ENCODE measurements around the gene LIMS2. TPM values are rescaled to one million over a fixed set of nuclear protein-coding genes. Genes with fewer than 3 reads are reported as not detected.

Gene LIMS2
- total RNA-seq, 1 donor from 2014 or later: 161 TPM

DNA sequence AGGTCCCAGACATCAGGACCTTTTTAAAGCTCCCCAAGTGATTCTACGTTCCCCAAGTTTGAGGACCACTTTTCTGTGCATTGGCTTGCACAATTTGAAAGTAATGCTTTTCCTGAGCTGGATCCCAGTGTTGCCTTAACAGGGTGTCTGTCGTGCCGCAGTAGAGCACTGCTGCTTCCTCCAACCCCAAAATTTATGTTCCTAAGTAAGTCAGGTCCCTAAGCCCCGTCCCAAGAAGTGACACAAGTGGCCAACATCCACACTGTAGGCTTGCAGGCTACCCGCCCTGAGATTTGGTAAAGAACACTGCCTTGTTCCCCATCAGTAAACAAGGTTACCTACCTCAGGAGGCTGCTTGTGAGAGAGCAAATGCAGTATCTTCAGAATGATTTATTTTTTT lies 28.0 kb upstream of the LIMS2 start:
- Histone ChIP-seq H3K4me3 (peak overlapping the region; percentile 70), H3K27me3 (no peaks in the 10 kb centered on the region), H3K4me1 (peaks cover 50% of the 10 kb centered on the region), H3K9me3 (no peaks in the 10 kb centered on the region), H3K36me3 (peaks cover 31% of the 10 kb centered on the region), H3K27ac (no peak overlapping the region)
- TF ChIP-seq, protein P1, sequence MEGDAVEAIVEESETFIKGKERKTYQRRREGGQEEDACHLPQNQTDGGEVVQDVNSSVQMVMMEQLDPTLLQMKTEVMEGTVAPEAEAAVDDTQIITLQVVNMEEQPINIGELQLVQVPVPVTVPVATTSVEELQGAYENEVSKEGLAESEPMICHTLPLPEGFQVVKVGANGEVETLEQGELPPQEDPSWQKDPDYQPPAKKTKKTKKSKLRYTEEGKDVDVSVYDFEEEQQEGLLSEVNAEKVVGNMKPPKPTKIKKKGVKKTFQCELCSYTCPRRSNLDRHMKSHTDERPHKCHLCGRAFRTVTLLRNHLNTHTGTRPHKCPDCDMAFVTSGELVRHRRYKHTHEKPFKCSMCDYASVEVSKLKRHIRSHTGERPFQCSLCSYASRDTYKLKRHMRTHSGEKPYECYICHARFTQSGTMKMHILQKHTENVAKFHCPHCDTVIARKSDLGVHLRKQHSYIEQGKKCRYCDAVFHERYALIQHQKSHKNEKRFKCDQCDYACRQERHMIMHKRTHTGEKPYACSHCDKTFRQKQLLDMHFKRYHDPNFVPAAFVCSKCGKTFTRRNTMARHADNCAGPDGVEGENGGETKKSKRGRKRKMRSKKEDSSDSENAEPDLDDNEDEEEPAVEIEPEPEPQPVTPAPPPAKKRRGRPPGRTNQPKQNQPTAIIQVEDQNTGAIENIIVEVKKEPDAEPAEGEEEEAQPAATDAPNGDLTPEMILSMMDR (IDR thresholded peaks at IDR 0.05): no peak
- ATAC-seq (no peak), DNase-seq (no peak)
- intact Hi-C loops (cut with DNase I): no loop called here

DNA sequence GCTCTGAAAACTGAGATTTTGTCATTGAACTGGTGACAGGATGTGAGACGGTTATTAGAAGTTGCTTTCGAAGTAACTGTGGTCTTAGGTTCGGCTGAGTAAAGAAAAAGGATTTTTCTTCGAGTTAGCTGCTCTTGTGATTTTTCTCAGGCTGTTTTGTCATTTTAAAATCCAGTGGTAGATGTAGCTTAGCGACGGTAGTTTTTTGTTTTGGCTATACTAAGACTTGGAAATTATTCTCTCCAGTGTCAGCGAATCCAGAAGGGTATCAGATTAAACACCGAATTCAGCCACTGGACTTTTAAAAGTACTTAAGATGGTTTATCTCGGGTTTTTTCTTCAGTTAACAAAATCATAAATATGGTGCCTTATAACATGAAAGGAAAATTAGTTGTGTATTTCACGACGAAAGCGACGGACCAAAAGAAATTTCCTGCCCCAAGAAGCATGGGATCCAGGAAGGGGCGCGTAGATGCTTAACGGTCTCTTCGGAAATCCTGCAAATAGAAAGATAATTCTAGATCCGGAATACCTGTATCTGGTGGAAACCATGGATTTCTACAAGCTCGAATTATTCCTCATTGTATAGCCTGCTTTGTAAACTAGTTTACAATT lies 27.2 kb upstream of the LIMS2 start:
- TF ChIP-seq, protein P1 (IDR thresholded peaks at IDR 0.05): no peak
- no peak for DNase-seq
- ATAC-seq: no peak
- Histone ChIP-seq H3K27me3 (no peaks in the 10 kb centered on the region), H3K36me3 (peaks cover 23% of the 10 kb centered on the region), H3K4me1 (peaks cover 48% of the 10 kb centered on the region), H3K4me3 (peak overlapping the region; percentile 70), H3K9me3 (no peaks in the 10 kb centered on the region), H3K27ac (peak overlapping the region; percentile 98)
- intact Hi-C loops (cut with DNase I): no loop called here

DNA sequence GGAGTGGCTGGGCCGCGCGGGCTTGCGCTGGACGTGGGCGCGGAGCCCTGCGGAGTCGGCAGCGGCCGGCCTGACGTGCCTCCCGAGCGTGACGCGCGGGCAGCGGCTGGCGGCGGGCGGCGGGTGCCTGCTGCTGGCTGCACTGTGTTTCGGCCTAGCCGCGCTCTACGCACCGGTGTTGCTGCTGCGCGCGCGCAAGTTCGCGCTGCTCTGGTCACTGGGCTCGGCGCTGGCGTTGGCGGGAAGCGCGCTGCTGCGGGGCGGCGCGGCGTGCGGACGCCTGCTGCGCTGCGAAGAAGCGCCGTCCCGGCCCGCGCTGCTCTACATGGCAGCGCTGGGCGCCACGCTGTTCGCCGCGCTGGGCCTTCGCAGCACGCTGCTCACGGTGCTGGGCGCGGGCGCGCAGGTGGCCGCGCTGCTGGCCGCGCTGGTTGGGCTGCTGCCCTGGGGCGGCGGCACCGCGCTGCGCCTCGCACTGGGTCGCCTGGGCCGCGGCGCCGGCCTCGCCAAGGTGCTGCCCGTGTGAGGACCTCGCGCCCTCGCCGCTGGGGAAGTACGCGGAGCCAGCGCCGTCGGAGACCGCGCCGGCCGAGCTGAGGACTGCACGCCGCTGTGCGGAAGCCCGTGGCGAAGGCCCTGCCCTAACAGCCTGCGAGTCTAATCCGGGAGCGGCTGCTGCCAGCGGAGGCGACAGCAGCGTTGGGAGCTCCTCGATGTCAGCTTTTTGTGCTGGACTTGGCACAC lies 26.5 kb upstream of the LIMS2 start:
- Histone ChIP-seq H3K9me3 (no peaks in the 10 kb centered on the region), H3K4me1 (peaks cover 48% of the 10 kb centered on the region), H3K4me3 (peak overlapping the region; percentile 70), H3K27ac (peak overlapping the region; percentile 98), H3K36me3 (peaks cover 19% of the 10 kb centered on the region), H3K27me3 (no peaks in the 10 kb centered on the region)
- TF ChIP-seq, protein P1 (IDR thresholded peaks at IDR 0.05): peak; percentile 31
- ATAC-seq (peak; percentile 80), DNase-seq (peak; percentile 92)
- intact Hi-C loops (cut with DNase I): no loop called here

DNA sequence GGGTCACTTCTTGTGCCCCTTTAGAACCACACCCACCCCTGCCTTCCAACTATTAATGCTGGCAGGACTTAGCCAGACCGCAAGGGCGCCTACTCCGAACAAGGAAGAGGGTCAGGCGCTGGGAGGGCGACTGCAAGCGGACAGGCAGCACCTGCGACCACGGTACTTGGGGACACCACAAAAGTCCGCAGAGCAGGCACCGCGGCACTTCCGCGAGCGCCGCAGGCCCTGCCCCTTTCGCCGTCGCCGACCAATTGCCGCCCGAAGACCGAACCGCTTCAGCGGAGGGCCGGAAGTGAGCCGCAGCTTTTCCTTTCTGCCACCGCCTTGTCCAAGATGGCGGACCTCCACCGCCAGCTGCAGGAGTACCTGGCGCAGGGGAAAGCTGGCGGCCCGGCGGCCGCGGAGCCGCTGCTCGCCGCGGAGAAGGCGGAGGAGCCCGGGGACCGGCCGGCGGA lies 25.9 kb upstream of the LIMS2 start, which contains the start of gene SFT2D3:
TSS of gene SFT2D3 (plus strand) at position 305 of the 458 bp plus-strand sequence. CDS start at position 337, 32 bp downstream.
- intact Hi-C loops (cut with DNase I): no loop called here
- peaks cover 43% of the 10 kb centered on the region for H3K4me1 ChIP-seq
- H3K9me3 ChIP-seq: no peaks in the 10 kb centered on the region
- TF ChIP-seq, protein P1 (IDR thresholded peaks at IDR 0.05): no peak
- peaks cover 13% of the 10 kb centered on the region for H3K36me3 ChIP-seq
- H3K4me3 ChIP-seq: peak within 1 kb of the TSS; percentile 70
- peak; percentile 97 for DNase-seq
- ATAC-seq: peak; percentile 89
- no peaks in the 10 kb centered on the region for H3K27me3 ChIP-seq
- peak within 1 kb of the TSS; percentile 98 for H3K27ac ChIP-seq

DNA sequence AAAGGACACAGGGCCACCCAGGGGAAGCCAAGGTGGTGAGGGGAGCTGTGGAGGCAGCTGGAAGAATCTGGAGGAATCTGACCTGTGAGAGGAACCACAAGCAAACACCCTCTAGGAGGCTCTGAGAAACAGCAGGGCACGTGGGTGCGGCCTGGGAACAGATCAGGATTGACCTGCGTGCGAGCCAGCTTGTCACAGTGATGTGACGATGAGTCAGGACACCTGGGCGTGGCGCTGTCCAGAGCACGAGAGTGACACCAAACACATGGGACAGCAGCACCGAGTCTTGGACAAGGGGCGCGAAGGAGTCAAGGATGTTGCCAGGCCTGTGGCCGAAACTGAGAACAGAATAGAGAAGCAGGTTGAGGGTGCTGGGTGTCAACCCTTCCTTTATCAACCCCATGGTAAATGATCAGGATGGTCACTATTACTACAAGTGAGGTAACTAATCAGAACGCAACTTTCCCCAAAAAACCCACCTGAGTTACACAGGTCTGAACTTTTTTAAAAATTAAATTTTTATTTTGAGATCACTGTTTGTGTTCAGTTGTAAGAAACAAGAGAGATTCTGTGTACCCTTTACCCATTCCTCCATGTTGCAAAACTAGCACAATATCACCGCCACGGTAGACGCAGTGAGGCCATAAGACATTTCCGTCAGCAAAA lies 25.3 kb upstream of the LIMS2 start:
- peak overlapping the region; percentile 70 for H3K4me3 ChIP-seq
- TF ChIP-seq, protein P1 (IDR thresholded peaks at IDR 0.05): no peak
- peaks cover 8% of the 10 kb centered on the region for H3K36me3 ChIP-seq
- H3K27ac ChIP-seq: peak overlapping the region; percentile 98
- peak; percentile 92 for DNase-seq
- peak; percentile 61 for ATAC-seq
- H3K4me1 ChIP-seq: peaks cover 41% of the 10 kb centered on the region
- H3K9me3 ChIP-seq: no peaks in the 10 kb centered on the region
- intact Hi-C loops (cut with DNase I): no loop called here
- H3K27me3 ChIP-seq: no peaks in the 10 kb centered on the region
